Measurements from ENCODE around the gene ZCCHC24. TPM values are rescaled to one million over a fixed set of nuclear protein-coding genes. Genes with fewer than 3 reads are reported as not detected.

ZCCHC24 gene
- total and polyA plus RNA-seq, 4 donors, result 7.8 to 23.9 (median 14.8) TPM

GRCh38 chr10:79397575-79398303 is 47.7 kb downstream of the ZCCHC24 start:
- no peak overlapping the region for H3K4me3 ChIP-seq (ENCODE audit: low read depth in 1 of 3, low read length in 3 of 3)
- WGBS, result 39% methylated on average over 17 of the region's 17 CpGs
- H3K27me3 ChIP-seq (ENCODE audit: control insufficient read depth in 4 of 4, insufficient read depth in 4 of 4, low read length in 3 of 4), result no peaks in the 10 kb centered on the region
- no peak for DNase-seq (ENCODE audit: low spot score)
- H3K27ac ChIP-seq (ENCODE audit: low read depth in 1 of 2, low read length in 2 of 2), result peak overlapping the region; percentile 78 to 82
- H3K9ac ChIP-seq (ENCODE audit: low read depth in 1 of 2, low read length in 2 of 2), result no peak overlapping the region
- no peaks in the 10 kb centered on the region for H3K9me3 ChIP-seq (ENCODE audit: control insufficient read depth in 4 of 4, low read length in 3 of 4)
- H3K36me3 ChIP-seq (ENCODE audit: control insufficient read depth in 4 of 4, insufficient read depth in 3 of 4, low read depth in 1 of 4, low read length in 3 of 4), result peaks cover 0 to 2% (median 0%) of the 10 kb centered on the region in 4 donors
- no peak for TF ChIP-seq ATF3 (IDR thresholded peaks at IDR 0.05)
- TF ChIP-seq RXRA (IDR thresholded peaks at IDR 0.05), result peak; percentile 94 to 100
- no peak for TF ChIP-seq FOXA2 (IDR thresholded peaks at IDR 0.05)
- TF ChIP-seq TAF1 (conservative IDR thresholded peaks at IDR 0.05), result no peak
- TF ChIP-seq EGR1 (IDR thresholded peaks at IDR 0.05; ENCODE audit: low read depth in 2 of 2), result no peak
- no peak for TF ChIP-seq FOXA1 (IDR thresholded peaks at IDR 0.05)
- TF ChIP-seq HNF4G (IDR thresholded peaks at IDR 0.05), result peak; percentile 84
- TF ChIP-seq SP1 (IDR thresholded peaks at IDR 0.05), result peak; percentile 73
- TF ChIP-seq ZBTB33 (IDR thresholded peaks at IDR 0.05), result no peak
- no peak for TF ChIP-seq REST (IDR thresholded peaks at IDR 0.05)
- TF ChIP-seq RAD21 (IDR thresholded peaks at IDR 0.05), result peak in 1 of 2 donors; percentile 63
- no peak for TF ChIP-seq CTCF (IDR thresholded peaks at IDR 0.05; ENCODE audit: low read depth, low read length, missing input control)
- no peak for TF ChIP-seq GABPA (IDR thresholded peaks at IDR 0.05 in 1 of 2, conservative IDR thresholded peaks at IDR 0.05 in 1 of 2)
- peak; percentile 88 to 96 for TF ChIP-seq HNF4A (conservative IDR thresholded peaks at IDR 0.05)
- TF ChIP-seq JUND (IDR thresholded peaks at IDR 0.05), result no peak
- no peak for TF ChIP-seq YY1 (IDR thresholded peaks at IDR 0.05)
- no peak for TF ChIP-seq MAX (IDR thresholded peaks at IDR 0.05)
- TF ChIP-seq NR2F2 (IDR thresholded peaks at IDR 0.05), result peak; percentile 98
- H3K4me1 ChIP-seq (ENCODE audit: control insufficient read depth in 4 of 4, insufficient read depth in 4 of 4, low read length in 3 of 4), result peaks cover 28 to 80% (median 65%) of the 10 kb centered on the region in 4 donors

All from liver (tissue), 9 donors.